DMS153 treated with DMSO at 0.1 percent for 48 hours (cell line): Measurements from ENCODE around the gene PLSCR2.
"Not testable (repeated sequence)": the region's sequence is repeated elsewhere in the genome, so short reads cannot be mapped to it uniquely, and the experiment has no call there.

Experiments used
- DNase-seq: peaks from one replicate; lab custom pipeline; 2025; ENCODE audit not compliant: unreplicated experiment; lab: John Stamatoyannopoulos, UW

PLSCR2 gene

GRCh38 chr3:146469150-146470017 is at the start of gene PLSCR2:
Gene PLSCR2 (minus strand): TSS chr3:146469561. CDS start chr3:146459904, 9,657 bp downstream.
- DNase-seq = peak; percentile 55

GRCh38 chr3:146517684-146518435 is 48.5 kb upstream of the PLSCR2 start:
- peak; percentile 59 for DNase-seq

GRCh38 chr3:146513386-146514051 is 44.2 kb upstream of the PLSCR2 start:
- no peak for DNase-seq

GRCh38 chr3:146511402-146512134 is 42.2 kb upstream of the PLSCR2 start:
- no peak for DNase-seq

GRCh38 chr3:146507331-146508120 is 38.2 kb upstream of the PLSCR2 start:
- no peak for DNase-seq

- DNase-seq = no peak
Observed at GRCh38 chr3:146505516-146505915, 36.2 kb upstream of the PLSCR2 start.

- no peak for DNase-seq
Observed at GRCh38 chr3:146504498-146505197, 35.3 kb upstream of the PLSCR2 start.

GRCh38 chr3:146503461-146504202 is 34.3 kb upstream of the PLSCR2 start:
- DNase-seq = peak; percentile 75

GRCh38 chr3:146502887-146503460 is 33.6 kb upstream of the PLSCR2 start:
- DNase-seq = no peak

GRCh38 chr3:146501752-146502151 is 32.4 kb upstream of the PLSCR2 start:
- DNase-seq = no peak

- DNase-seq = no peak
Observed at GRCh38 chr3:146499701-146500100, 30.3 kb upstream of the PLSCR2 start.

- no peak for DNase-seq
Observed at GRCh38 chr3:146498002-146498736, 28.8 kb upstream of the PLSCR2 start.

GRCh38 chr3:146497145-146497843 is 27.9 kb upstream of the PLSCR2 start:
- not testable (repeated sequence) for DNase-seq

GRCh38 chr3:146496726-146497125 is 27.4 kb upstream of the PLSCR2 start:
- DNase-seq = no peak

GRCh38 chr3:146496251-146496650 is 26.9 kb upstream of the PLSCR2 start:
- DNase-seq = no peak

GRCh38 chr3:146493761-146494160 is 24.4 kb upstream of the PLSCR2 start:
- no peak for DNase-seq

- DNase-seq = no peak
Observed at GRCh38 chr3:146493221-146493620, 23.9 kb upstream of the PLSCR2 start.
